HEK293T (cell line): ENCODE data around the gene SYNPO2L.

ENCODE experiments used
- CTCF ChIA-PET: fragments of 350-600 bp; formaldehyde crosslinking; extraction: SDS; loops from one replicate; lab custom pipeline; 2021; ENCODE audit warnings: antibody characterized with exemption, inconsistent platforms; lab: Yijun Ruan, JAX
- POLR2A ChIA-PET: fragments of 350-600 bp; formaldehyde crosslinking; extraction: SDS; loops from one replicate; lab custom pipeline; 2020; ENCODE audit warnings: antibody characterized with exemption, inconsistent platforms; lab: Yijun Ruan, JAX
- DNase-seq: peaks from one replicate; pipeline ENCODE4 v3.0.0; 2012; ENCODE audit warnings: mixed read lengths; ENCODE audit errors: extremely low spot score
- ARNT ChIP-seq: fragments of 450-650 bp; IDR thresholded peaks from 2 replicates; pipeline ENCODE4 v1.6.1; 2017; ENCODE audit warnings: mild to moderate bottlenecking
- BHLHE40 ChIP-seq: fragments of 450-650 bp; IDR thresholded peaks from 2 replicates; pipeline ENCODE4 v1.6.1; 2016; ENCODE audit warnings: mild to moderate bottlenecking, moderate library complexity, borderline replicate concordance
- CTBP1 ChIP-seq: fragments of 450-650 bp; IDR thresholded peaks from 2 replicates; pipeline ENCODE4 v1.6.1; 2016; ENCODE audit warnings: borderline replicate concordance
- ELF4 ChIP-seq: fragments of 450-650 bp; IDR thresholded peaks from 2 replicates; pipeline ENCODE4 v1.6.1; 2017; ENCODE audit warnings: antibody characterized with exemption
- FOXA1 ChIP-seq: fragments of 450-650 bp; IDR thresholded peaks from 2 replicates; pipeline ENCODE4 v1.6.1; 2016; ENCODE audit warnings: mild to moderate bottlenecking
- FOXK2 ChIP-seq: fragments of 450-650 bp; IDR thresholded peaks from 2 replicates; pipeline ENCODE4 v1.6.1; 2016; ENCODE audit warnings: mild to moderate bottlenecking
- FOXM1 ChIP-seq: fragments of 450-650 bp; IDR thresholded peaks from 2 replicates; pipeline ENCODE4 v1.6.1; 2017; ENCODE audit warnings: mild to moderate bottlenecking, borderline replicate concordance
- HDGF ChIP-seq: fragments of 450-650 bp; IDR thresholded peaks from 2 replicates; pipeline ENCODE4 v1.6.1; 2017; ENCODE audit warnings: antibody characterized with exemption, borderline replicate concordance
- L3MBTL2 ChIP-seq: fragments of 450-650 bp; conservative IDR thresholded peaks from 2 replicates; pipeline ENCODE4 v1.6.1; 2016; ENCODE audit warnings: mild to moderate bottlenecking
- LEF1 ChIP-seq: fragments of 450-650 bp; IDR thresholded peaks from 2 replicates; pipeline ENCODE4 v1.6.1; 2017; ENCODE audit warnings: mild to moderate bottlenecking, borderline replicate concordance
- NFRKB ChIP-seq: fragments of 450-650 bp; IDR thresholded peaks from 2 replicates; pipeline ENCODE4 v1.6.1; 2016; ENCODE audit warnings: mild to moderate bottlenecking, moderate library complexity
- SP1 ChIP-seq: fragments of 450-650 bp; IDR thresholded peaks from 2 replicates; pipeline ENCODE4 v1.6.1; 2017
- SUZ12 ChIP-seq: fragments of 450-650 bp; IDR thresholded peaks from 2 replicates; pipeline ENCODE4 v1.6.1; 2016; ENCODE audit warnings: mild to moderate bottlenecking
- TARDBP ChIP-seq: fragments of 450-650 bp; IDR thresholded peaks from 2 replicates; pipeline ENCODE4 v1.6.1; 2016
- ZNF384 ChIP-seq: fragments of 450-650 bp; IDR thresholded peaks from 2 replicates; pipeline ENCODE4 v1.6.1; 2016
- TF ChIP-seq, protein P1 (sequence below): fragments of 450-650 bp; IDR thresholded peaks from 2 replicates; pipeline ENCODE4 v1.6.1; 2016

SYNPO2L gene

DNA sequence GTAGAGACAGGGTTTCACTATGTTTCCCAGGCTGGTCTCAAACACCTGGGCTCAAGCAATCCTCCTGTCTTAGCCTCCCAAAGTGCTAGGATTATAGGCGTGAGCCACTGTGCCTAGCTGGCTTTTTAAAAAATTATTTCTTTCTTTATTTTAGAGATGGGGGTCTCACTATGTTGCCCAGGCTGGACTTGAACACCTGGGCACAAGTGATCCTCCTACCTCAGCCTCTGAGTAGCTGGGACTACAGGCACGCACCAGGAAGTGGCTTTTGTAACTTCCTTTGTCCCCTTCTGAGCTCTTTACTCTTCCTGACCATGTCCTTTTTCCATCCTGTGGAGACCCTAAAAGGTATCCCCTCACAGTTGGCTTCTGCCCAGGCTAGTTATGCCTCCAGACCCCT is 12.5 kb downstream of the SYNPO2L start:
- POLR2A ChIA-PET = interaction anchor here (1.5 to 1.7 kb wide), 2 partner anchors 15 to 18 kb away, joined by 6 to 10 read pairs; no protein-coding TSS in a partner anchor
- DNase-seq = no peak
- TF ChIP-seq TARDBP (no peak), SP1 (no peak), LEF1 (no peak), NFRKB (no peak), ZNF384 (no peak), ELF4 (no peak), SUZ12 (no peak), BHLHE40 (no peak)
- CTCF ChIA-PET = interaction anchor here (0.6 to 5.2 kb wide), 4 partner anchors 16 to 120 kb away, joined by 3 to 41 read pairs (median 4); no protein-coding TSS in a partner anchor

- TF ChIP-seq FOXK2 (no peak), ELF4 (no peak), FOXM1 (no peak)
- ChIA-PET CTCF (interaction anchor here (0.7 to 5.2 kb wide), 2 partner anchors 111 to 365 kb away, joined by 3 to 41 read pairs; no protein-coding TSS in a partner anchor), POLR2A (interaction anchor here (0.8 to 0.9 kb wide), 2 partner anchors 14 to 16 kb away, joined by 3 to 4 read pairs; no protein-coding TSS in a partner anchor)
- no peak for DNase-seq
Measured at GRCh38 chr10:73641328-73642060, 14.3 kb downstream of the SYNPO2L start, which contains the start of gene MYOZ1. MYOZ1 (minus strand) TSS chr10:73641474; CDS start chr10:73640017, 1,457 bp downstream.

GRCh38 chr10:73639286-73639685 is 16.5 kb downstream of the SYNPO2L start:
- TF ChIP-seq SUZ12 (no peak), BHLHE40 (no peak), TARDBP (no peak), HDGF (no peak)
- CTCF ChIA-PET = no interaction called here
- DNase-seq = no peak
- POLR2A ChIA-PET = interaction anchor here (1.1 kb wide), 1 partner anchor 12 kb away, joined by 4 read pairs; no protein-coding TSS in a partner anchor

DNA sequence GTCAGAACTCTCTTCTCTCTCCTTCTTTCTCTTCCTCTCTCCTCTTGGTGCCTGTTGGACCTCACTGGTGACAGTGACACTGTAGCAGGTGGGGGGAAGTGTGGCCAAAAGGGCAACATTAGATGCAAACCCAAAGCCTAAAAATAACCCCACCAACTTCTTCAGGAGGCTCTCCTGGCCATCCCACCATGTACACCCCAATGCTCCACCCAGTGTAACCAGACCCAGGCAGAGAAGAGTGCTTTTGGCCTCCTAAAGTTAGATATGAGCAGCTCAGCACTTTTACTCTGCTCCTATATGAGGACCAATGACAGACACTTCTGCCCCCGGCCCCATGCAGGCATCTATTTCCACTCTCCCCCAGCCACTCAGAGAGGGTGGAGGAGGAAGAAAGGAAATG is 20.0 kb downstream of the SYNPO2L start:
- no peak for DNase-seq
- CTCF ChIA-PET = no interaction called here
- TF ChIP-seq L3MBTL2 = no peak
- no peak for TF ChIP-seq FOXK2
- no peak for TF ChIP-seq ARNT
- no peak for TF ChIP-seq SP1
- TF ChIP-seq, protein P1, sequence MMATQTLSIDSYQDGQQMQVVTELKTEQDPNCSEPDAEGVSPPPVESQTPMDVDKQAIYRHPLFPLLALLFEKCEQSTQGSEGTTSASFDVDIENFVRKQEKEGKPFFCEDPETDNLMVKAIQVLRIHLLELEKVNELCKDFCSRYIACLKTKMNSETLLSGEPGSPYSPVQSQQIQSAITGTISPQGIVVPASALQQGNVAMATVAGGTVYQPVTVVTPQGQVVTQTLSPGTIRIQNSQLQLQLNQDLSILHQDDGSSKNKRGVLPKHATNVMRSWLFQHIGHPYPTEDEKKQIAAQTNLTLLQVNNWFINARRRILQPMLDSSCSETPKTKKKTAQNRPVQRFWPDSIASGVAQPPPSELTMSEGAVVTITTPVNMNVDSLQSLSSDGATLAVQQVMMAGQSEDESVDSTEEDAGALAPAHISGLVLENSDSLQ = no peak
- no peak for TF ChIP-seq CTBP1
- TF ChIP-seq TARDBP = no peak
- TF ChIP-seq NFRKB = no peak
- no peak for TF ChIP-seq BHLHE40
- TF ChIP-seq FOXM1 = no peak
- TF ChIP-seq HDGF = no peak
- TF ChIP-seq LEF1 = no peak
- no peak for TF ChIP-seq ELF4
- no peak for TF ChIP-seq FOXA1
- no peak for TF ChIP-seq SUZ12
- TF ChIP-seq ZNF384 = no peak
- POLR2A ChIA-PET = interaction anchor here (1.0 to 2.8 kb wide), 2 partner anchors 9 to 10 kb away, joined by 3 to 9 read pairs; no protein-coding TSS in a partner anchor

DNA sequence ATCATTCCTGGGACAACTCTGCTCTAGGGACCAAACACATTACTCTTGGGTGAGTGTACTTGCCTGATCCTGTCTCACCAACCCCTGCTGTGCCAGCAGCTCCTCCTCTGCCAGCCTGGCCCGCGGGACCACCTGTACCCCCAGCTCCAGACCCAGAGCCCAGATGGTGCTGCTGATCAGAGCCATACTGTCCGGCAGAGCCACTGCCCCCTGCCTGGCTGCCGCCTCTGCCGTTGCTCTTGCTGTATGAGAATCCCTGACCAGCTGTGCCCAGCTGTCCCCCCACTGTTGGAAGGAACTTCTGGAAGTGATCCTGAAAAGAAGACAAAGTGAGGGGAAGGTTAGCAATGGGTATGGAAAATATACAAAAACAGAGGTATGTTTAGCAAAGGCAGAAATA is 21.4 kb downstream of the SYNPO2L start:
- POLR2A ChIA-PET = interaction anchor here (2.8 kb wide), 1 partner anchor 9 kb away, joined by 9 read pairs; no protein-coding TSS in a partner anchor
- TF ChIP-seq ZNF384 = no peak
- no peak for DNase-seq
- CTCF ChIA-PET = no interaction called here

DNA sequence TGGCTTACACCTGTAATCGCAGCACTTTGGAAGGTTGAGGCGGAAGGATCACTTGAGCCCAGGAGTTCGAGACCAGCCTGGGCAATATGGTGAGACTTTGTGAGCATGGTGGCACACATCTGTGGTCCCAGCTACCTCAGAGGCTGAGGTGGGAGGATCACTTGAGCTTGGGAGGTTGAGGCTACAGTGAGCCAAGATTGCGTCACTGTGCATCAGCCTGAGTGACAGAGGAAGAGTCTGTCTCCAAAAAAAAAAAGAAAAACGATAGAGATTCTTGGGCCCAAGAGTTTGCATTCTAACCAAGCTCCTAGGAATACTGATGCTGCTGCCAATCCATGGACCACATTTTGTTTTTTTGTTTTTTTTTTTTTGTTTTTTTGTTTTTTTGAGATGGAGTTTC is 26.7 kb downstream of the SYNPO2L start:
- ChIA-PET CTCF (interaction anchor here (0.6 kb wide), 1 partner anchor 1498 kb away, joined by 3 read pairs; no protein-coding TSS in a partner anchor), POLR2A (interaction anchor here (1.3 to 2.6 kb wide), 2 partner anchors 9 to 14 kb away, joined by 4 to 10 read pairs; no protein-coding TSS in a partner anchor)
- DNase-seq = no peak
- TF ChIP-seq FOXA1 = no peak
- TF ChIP-seq NFRKB = no peak
- TF ChIP-seq LEF1 = no peak
- TF ChIP-seq ARNT = no peak
- no peak for TF ChIP-seq ELF4
- TF ChIP-seq FOXM1 = no peak
- TF ChIP-seq CTBP1 = no peak
- no peak for TF ChIP-seq L3MBTL2
- no peak for TF ChIP-seq SP1
- no peak for TF ChIP-seq BHLHE40
- TF ChIP-seq FOXK2 = no peak
- no peak for TF ChIP-seq SUZ12
- no peak for TF ChIP-seq HDGF
- no peak for TF ChIP-seq ZNF384
- no peak for TF ChIP-seq TARDBP

DNA sequence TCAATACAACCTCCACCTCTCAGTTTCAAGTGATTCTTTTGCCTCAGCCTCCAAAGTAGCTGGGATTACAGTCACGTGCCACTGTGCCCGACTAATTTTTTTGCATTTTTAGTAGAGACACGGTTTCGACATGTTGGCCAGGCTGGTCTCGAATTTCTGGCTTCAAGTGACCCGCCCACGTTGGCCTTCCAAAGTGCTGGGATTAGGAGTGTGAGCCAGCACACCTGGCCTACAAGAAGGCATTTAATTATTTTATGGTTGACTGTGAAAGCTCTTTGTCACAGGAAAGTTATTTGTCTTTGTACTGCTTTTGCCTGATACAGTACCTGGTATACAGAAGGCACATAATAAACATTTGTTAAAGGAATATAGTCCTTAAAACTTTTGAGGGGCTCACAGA is 27.4 kb downstream of the SYNPO2L start:
- CTCF ChIA-PET = interaction anchor here (0.7 kb wide), 1 partner anchor 9 kb away, joined by 3 read pairs; no protein-coding TSS in a partner anchor
- POLR2A ChIA-PET = interaction anchor here (0.5 to 2.6 kb wide), 3 partner anchors 9 to 940 kb away, joined by 3 to 10 read pairs (median 4); no protein-coding TSS in a partner anchor

More for the DNA sequence above, 27.4 kb downstream of the SYNPO2L start:
- no peak for DNase-seq
- no peak for TF ChIP-seq SUZ12
- no peak for TF ChIP-seq CTBP1
- TF ChIP-seq FOXM1 = no peak
- TF ChIP-seq ARNT = no peak
- TF ChIP-seq FOXA1 = no peak
- TF ChIP-seq ZNF384 = no peak
- no peak for TF ChIP-seq ELF4
- TF ChIP-seq L3MBTL2 = no peak
- TF ChIP-seq HDGF = no peak
- no peak for TF ChIP-seq NFRKB
- TF ChIP-seq TARDBP = no peak
- TF ChIP-seq, protein P1 = no peak
- TF ChIP-seq SP1 = no peak
- no peak for TF ChIP-seq BHLHE40
- TF ChIP-seq LEF1 = no peak
- no peak for TF ChIP-seq FOXK2
